Measurements from ENCODE around the gene DPF3. TPM values are rescaled to one million over a fixed set of nuclear protein-coding genes. Genes with fewer than 3 reads are reported as not detected.

The DPF3 gene
- total RNA-seq, 1 experiment from 2014 or later, result 0.79 TPM

DNA sequence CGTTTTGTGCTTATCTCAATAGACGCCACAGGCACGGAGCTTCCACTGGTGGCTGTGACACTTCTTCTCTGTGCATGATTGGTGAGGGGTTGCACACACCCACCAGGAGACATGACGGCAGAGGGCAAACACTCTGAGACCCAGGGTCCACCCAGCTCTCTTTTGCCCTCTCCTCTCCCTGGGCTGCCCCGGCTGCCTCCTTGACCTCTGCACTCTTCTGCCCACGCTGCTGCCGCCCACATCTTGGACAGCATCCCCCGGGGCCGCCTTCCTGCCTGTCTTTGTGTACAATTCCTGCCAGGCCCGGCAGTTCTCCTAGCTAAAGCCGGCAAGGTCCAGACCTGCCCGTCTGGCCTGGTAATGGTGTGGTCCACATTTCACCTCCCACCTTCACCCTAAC lies 44.7 kb downstream of the DPF3 start:
- Histone ChIP-seq H3K27me3 (no peaks in the 10 kb centered on the region), H3K4me1 (no peaks in the 10 kb centered on the region), H3K27ac (no peak overlapping the region), H3K9me3 (replicated peaks) (no peaks in the 10 kb centered on the region), H3K4me3 (no peak overlapping the region), H3K36me3 (no peaks in the 10 kb centered on the region)
- DNase-seq, result no peak

GRCh38 chr14:72847721-72848120 lies 46.2 kb downstream of the DPF3 start:
- Histone ChIP-seq H3K4me1 (no peaks in the 10 kb centered on the region), H3K36me3 (no peaks in the 10 kb centered on the region), H3K27me3 (no peaks in the 10 kb centered on the region), H3K27ac (no peak overlapping the region), H3K9me3 (replicated peaks) (no peaks in the 10 kb centered on the region), H3K4me3 (no peak overlapping the region)
- no peak for DNase-seq

DNA sequence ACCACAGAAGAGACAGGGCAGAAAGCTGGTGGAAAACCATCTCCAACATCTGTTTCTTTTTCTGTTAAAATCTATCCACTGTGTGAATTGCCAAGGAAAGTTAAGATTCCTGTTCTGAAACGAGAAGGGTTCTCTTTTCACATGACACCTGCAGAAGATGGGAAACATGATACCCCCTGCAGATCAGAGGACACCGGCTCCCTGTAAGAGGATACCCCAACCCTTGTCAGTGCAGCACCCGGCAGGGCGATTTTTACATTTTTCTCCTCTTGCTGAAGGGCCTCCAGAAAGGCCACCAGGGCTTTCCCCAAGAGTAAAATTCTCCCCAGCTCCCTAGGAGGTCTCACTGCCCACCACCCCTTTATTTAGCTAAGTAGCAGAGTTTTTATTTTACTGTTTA lies 48.2 kb downstream of the DPF3 start:
- Histone ChIP-seq H3K36me3 (no peaks in the 10 kb centered on the region), H3K4me3 (no peak overlapping the region), H3K27me3 (no peaks in the 10 kb centered on the region), H3K9me3 (replicated peaks) (no peaks in the 10 kb centered on the region), H3K27ac (no peak overlapping the region), H3K4me1 (no peaks in the 10 kb centered on the region)
- DNase-seq, result no peak

DNA sequence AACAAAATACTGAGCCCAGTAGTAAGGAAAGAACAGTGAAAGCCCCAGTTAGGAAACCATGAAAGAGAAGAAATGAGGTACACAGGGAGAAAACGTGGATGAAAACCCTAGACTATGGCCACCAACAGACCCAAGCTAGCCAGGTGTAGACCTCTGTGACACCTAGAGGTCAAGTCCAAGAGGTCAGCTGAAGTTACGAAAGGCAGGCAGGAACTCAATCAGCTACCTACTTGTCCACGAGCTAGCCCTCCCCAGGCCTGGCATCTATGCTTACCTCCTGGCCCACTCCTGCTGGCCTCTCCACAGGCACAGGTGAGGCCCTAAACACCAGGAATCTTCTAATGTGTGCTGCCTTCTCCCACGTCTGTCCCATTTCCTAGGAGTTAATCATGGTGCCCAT lies 48.7 kb downstream of the DPF3 start:
- H3K27ac ChIP-seq, result no peak overlapping the region
- DNase-seq, result no peak
- no peaks in the 10 kb centered on the region for H3K27me3 ChIP-seq
- H3K4me1 ChIP-seq, result no peaks in the 10 kb centered on the region
- H3K4me3 ChIP-seq, result no peak overlapping the region
- H3K9me3 ChIP-seq (replicated peaks), result no peaks in the 10 kb centered on the region
- H3K36me3 ChIP-seq, result no peaks in the 10 kb centered on the region

DNA sequence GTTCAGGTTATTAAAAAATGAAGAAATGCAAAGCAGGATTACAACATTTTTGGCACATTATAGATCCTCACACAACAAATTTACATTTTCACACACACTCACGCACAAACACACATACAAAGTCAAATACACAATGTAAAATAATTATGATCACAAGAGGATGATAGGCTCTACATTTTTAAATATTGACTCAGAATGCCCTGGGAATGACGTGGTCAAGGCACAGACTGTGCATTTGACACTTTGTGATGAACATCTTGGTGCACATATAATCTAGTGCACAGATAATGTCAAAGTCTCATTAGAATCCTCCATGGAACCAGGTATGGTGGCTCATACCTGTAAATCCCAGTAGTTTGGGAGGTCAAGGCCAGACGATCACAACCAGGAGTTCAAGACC lies 49.4 kb downstream of the DPF3 start:
- Histone ChIP-seq H3K27me3 (no peaks in the 10 kb centered on the region), H3K9me3 (replicated peaks) (no peaks in the 10 kb centered on the region), H3K27ac (no peak overlapping the region), H3K4me3 (no peak overlapping the region), H3K36me3 (no peaks in the 10 kb centered on the region), H3K4me1 (no peaks in the 10 kb centered on the region)
- DNase-seq, result no peak

DNA sequence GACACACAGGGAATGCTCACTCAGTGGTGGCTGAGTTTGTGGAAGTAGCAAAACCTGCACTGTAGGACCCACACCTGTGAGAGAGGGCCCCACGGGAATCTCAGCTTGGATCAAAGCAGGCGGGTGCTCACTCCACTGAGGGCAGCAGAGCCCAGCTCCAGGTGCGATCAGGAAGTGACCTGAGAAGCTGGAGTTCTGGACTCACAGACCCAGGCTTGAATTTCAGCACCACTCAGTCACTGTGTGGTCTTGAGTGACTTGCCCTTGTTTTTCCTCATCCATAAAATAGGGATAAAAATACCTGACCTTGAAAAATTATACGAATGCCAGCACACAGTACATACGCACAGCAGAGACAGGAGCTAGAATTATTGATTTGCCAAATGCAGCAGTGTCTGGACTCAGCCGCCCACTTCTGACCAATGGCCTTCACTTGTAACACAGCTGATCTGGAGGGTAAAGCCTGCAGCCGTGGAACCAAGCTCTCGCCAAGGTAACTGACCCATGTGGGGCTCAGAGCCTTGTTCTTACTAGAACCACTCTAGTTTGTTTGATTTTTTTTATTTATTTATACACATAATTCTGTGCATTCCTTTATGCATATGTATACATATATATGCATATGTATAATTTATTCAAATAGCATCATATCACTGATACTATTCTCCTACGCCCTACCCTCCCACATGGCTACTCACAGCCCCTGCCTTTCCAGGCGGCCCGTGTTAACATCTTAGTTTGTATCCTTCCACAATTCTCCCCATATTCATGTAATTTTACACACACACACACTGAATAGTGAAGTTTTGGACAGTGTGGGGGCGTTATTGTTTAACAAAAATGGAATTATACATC lies 53.9 kb downstream of the DPF3 start:
- Histone ChIP-seq H3K36me3 (no peaks in the 10 kb centered on the region), H3K4me1 (no peaks in the 10 kb centered on the region)
- DNase-seq, result no peak

GRCh38 chr14:72839351-72839750 lies 54.5 kb downstream of the DPF3 start:
- DNase-seq, result no peak
- Histone ChIP-seq H3K27ac (no peak overlapping the region), H3K9me3 (replicated peaks) (no peaks in the 10 kb centered on the region), H3K36me3 (no peaks in the 10 kb centered on the region), H3K27me3 (no peaks in the 10 kb centered on the region), H3K4me1 (no peaks in the 10 kb centered on the region), H3K4me3 (no peak overlapping the region)

More for the DNA sequence above, 53.9 kb downstream of the DPF3 start:
- Histone ChIP-seq H3K27ac (no peak overlapping the region), H3K9me3 (replicated peaks) (no peaks in the 10 kb centered on the region), H3K4me3 (no peak overlapping the region), H3K27me3 (no peaks in the 10 kb centered on the region)

DNA sequence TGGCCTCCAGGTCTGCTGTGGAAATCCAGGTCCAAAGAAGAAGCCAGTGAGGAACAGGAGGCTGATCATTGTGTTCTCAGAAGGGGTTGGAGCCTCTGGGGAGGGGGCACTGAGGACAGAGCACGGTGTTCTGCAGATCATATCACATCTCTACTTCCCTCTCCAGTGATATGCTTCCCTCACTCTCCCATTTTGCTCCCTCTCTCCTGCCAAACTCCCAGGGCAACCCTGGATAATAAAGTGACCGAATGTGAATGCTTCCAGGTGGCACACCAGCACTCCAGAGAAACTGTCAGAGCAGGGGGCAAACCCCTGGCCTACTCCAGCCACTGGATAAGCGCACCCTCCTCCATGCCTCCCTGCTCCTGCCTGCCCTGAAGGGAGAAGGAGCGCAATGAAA lies 57.8 kb downstream of the DPF3 start:
- no peaks in the 10 kb centered on the region for H3K27me3 ChIP-seq
- no peaks in the 10 kb centered on the region for H3K4me1 ChIP-seq
- H3K36me3 ChIP-seq, result no peaks in the 10 kb centered on the region
- H3K9me3 ChIP-seq (replicated peaks), result no peaks in the 10 kb centered on the region
- H3K27ac ChIP-seq, result no peak overlapping the region
- DNase-seq, result no peak
- no peak overlapping the region for H3K4me3 ChIP-seq

DNA sequence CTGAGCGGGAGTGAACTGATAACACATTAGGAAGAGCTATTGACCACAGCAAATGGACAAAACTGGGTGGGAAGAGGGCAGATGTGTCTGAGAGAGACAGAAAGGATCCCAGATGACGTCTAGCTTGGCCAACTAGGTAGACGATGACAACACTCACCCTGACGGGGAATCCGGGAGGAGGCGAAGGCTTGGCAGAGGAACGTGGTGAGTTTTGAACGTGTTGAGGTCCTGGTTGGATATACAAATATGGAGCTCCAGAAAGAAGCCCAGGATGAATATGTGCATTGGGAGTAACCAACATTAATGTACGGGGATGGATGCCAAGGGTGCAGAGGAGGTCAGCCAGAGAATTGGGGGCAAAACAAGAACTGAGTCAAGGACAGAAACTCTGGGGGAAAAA lies 60.7 kb downstream of the DPF3 start:
- no peak overlapping the region for H3K4me3 ChIP-seq
- no peaks in the 10 kb centered on the region for H3K9me3 ChIP-seq (replicated peaks)
- no peaks in the 10 kb centered on the region for H3K36me3 ChIP-seq
- H3K27me3 ChIP-seq, result no peaks in the 10 kb centered on the region; the same call in 1 of the 2 replicates
- DNase-seq, result no peak
- H3K4me1 ChIP-seq, result no peaks in the 10 kb centered on the region
- no peak overlapping the region for H3K27ac ChIP-seq

GRCh38 chr14:72830786-72831594 lies 62.9 kb downstream of the DPF3 start:
- no peaks in the 10 kb centered on the region for H3K4me1 ChIP-seq
- H3K27me3 ChIP-seq, result no peaks in the 10 kb centered on the region; the same call in 1 of the 2 replicates
- H3K4me3 ChIP-seq, result no peak overlapping the region
- DNase-seq, result no peak
- H3K36me3 ChIP-seq, result no peaks in the 10 kb centered on the region
- H3K9me3 ChIP-seq (replicated peaks), result no peaks in the 10 kb centered on the region
- H3K27ac ChIP-seq, result no peak overlapping the region

DNA sequence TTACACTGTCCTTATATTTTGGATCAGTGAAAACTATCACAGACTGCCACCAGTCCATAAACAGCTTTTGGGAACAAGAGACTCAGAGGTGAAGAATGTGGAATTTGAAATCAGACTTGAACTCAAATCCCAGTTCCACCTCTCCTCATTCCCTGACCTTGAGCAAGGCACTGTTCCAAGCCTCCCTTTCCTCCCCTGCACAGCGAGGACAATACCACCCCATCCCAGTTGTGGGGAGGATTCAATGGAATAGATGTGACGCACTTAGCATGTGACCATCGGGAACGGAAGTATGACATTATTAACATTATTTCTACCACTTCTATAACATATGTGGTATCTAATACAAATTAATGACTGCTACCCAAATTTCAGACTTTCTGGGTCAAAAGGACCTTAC lies 63.5 kb downstream of the DPF3 start:
- Histone ChIP-seq H3K4me3 (no peak overlapping the region), H3K9me3 (replicated peaks) (no peaks in the 10 kb centered on the region), H3K27ac (no peak overlapping the region), H3K36me3 (no peaks in the 10 kb centered on the region), H3K27me3 (no peaks in the 10 kb centered on the region; the same call in 1 of the 2 replicates), H3K4me1 (no peaks in the 10 kb centered on the region)
- no peak for DNase-seq

- H3K27me3 ChIP-seq, result no peaks in the 10 kb centered on the region; the same call in 1 of the 2 replicates
- no peak overlapping the region for H3K4me3 ChIP-seq
- no peaks in the 10 kb centered on the region for H3K4me1 ChIP-seq
- H3K27ac ChIP-seq, result no peak overlapping the region
- H3K9me3 ChIP-seq (replicated peaks), result no peaks in the 10 kb centered on the region
- H3K36me3 ChIP-seq, result no peaks in the 10 kb centered on the region
- DNase-seq, result no peak
Observed at GRCh38 chr14:72828604-72829003, 65.3 kb downstream of the DPF3 start.

DNA sequence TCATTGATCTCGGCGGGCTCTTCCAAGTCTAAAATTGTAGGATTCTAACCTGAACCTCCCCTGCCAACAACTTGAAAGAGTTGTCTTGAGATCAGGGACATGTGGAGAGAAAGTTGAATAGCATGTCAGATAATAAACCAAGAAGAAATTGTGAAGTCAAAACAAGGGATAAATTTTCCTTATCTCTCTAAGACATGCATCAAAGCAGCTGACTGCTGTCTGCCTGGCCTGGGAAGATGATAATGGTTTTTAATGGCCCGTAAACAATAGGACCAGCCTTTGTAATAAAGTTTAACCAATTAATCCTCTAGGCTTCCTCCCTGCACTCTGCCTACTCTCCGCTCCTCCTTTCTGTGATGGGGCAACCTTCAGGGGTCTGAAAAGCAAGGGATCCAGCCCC lies 67.9 kb downstream of the DPF3 start:
- H3K9me3 ChIP-seq (replicated peaks), result no peaks in the 10 kb centered on the region
- H3K27me3 ChIP-seq, result no peaks in the 10 kb centered on the region; the same call in 1 of the 2 replicates
- H3K4me1 ChIP-seq, result no peaks in the 10 kb centered on the region
- no peak overlapping the region for H3K27ac ChIP-seq
- no peaks in the 10 kb centered on the region for H3K36me3 ChIP-seq
- no peak overlapping the region for H3K4me3 ChIP-seq
- no peak for DNase-seq

GRCh38 chr14:72825486-72825885 lies 68.4 kb downstream of the DPF3 start:
- no peaks in the 10 kb centered on the region; the same call in 1 of the 2 replicates for H3K27me3 ChIP-seq
- H3K4me3 ChIP-seq, result no peak overlapping the region
- H3K4me1 ChIP-seq, result no peaks in the 10 kb centered on the region
- no peak overlapping the region for H3K27ac ChIP-seq
- no peaks in the 10 kb centered on the region for H3K9me3 ChIP-seq (replicated peaks)
- no peak for DNase-seq
- no peaks in the 10 kb centered on the region for H3K36me3 ChIP-seq

- Histone ChIP-seq H3K36me3 (no peaks in the 10 kb centered on the region), H3K27me3 (no peaks in the 10 kb centered on the region), H3K27ac (no peak overlapping the region), H3K4me3 (no peak overlapping the region), H3K9me3 (replicated peaks) (no peaks in the 10 kb centered on the region; the same call in 1 of the 2 replicates), H3K4me1 (no peaks in the 10 kb centered on the region)
- no peak for DNase-seq
Observed at GRCh38 chr14:72824051-72824450, 69.8 kb downstream of the DPF3 start.

All from SJCRH30 (cell line).